GM12878 (cell line): Measurements from ENCODE around the gene MORC4. TPM values are rescaled to one million over a fixed set of nuclear protein-coding genes. Genes with fewer than 3 reads are reported as not detected.

Experiments
- ATAC-seq: fragments of 200-7000 bp; cut with Tn5 transposase; 3 replicates; pipeline ENCODE4 v1.9.1; 2020; ENCODE audit warnings: mild to moderate bottlenecking, moderate library complexity
- BruUV-seq: library from RNA; stranded (reverse); fragments of 400-500 nt; replicated peaks from 2 replicates; lab custom pipeline; 2021; lab: Mats Ljungman, UMichigan
- CTCF ChIA-PET: fragments of 300-600 bp; sonication (Branson Sonifier 250); formaldehyde crosslinking; extraction: SDS; loops from one replicate; lab custom pipeline; 2021; ENCODE audit warnings: inconsistent platforms; lab: Yijun Ruan, JAX
- POLR2A ChIA-PET: fragments of 350-600 bp; formaldehyde crosslinking; extraction: SDS; loops from one replicate; lab custom pipeline; 2021; ENCODE audit warnings: inconsistent platforms; lab: Charles Lee
- RAD21 ChIA-PET: fragments of 300-600 bp; sonication (Branson Sonifier 250); formaldehyde crosslinking; loops from one replicate; lab custom pipeline; 2023; ENCODE audit warnings: antibody characterized with exemption; ENCODE audit not compliant: unreplicated experiment; lab: Charles Lee
- SMC1A ChIA-PET: fragments of 300-600 bp; sonication (Branson Sonifier 250); formaldehyde crosslinking; loops from one replicate; lab custom pipeline; 2023; ENCODE audit not compliant: unreplicated experiment, uncharacterized antibody; lab: Charles Lee
- DNase-seq: peaks from one replicate; pipeline ENCODE4 v3.0.0-alpha.2; 2011; ENCODE audit warnings: low read depth, low spot score
- FAIRE-seq: peaks from 3 replicates; lab custom pipeline; 2011; peaks lifted over from hg19 to GRCh38; lab: Jason Lieb, UNC
- H2AFZ ChIP-seq: 2 replicates; pipeline ENCODE4 v1.6.0; 2011; ENCODE audit warnings: low read depth, low read length, control low read depth; ENCODE audit not compliant: control insufficient read depth
- H3K27ac ChIP-seq: 2 replicates; pipeline ENCODE4 v1.5.1; 2011; ENCODE audit warnings: control low read depth; ENCODE audit not compliant: control insufficient read depth, insufficient read depth
- H3K27me3 ChIP-seq, 2 experiments: replicated peaks in 1 of 2; 2 replicates each; pipeline versions ENCODE4 v1.6.0 to v1.6.1; 2011; ENCODE audit warnings: low read length in 1 of 2; ENCODE audit not compliant: control insufficient read depth in 2 of 2, insufficient read depth in 2 of 2
- H3K36me3 ChIP-seq, 2 experiments: 2 replicates each; pipeline ENCODE4 v1.5.1; 2011; ENCODE audit warnings: low read length in 1 of 2; ENCODE audit not compliant: control insufficient read depth in 2 of 2, insufficient read depth in 2 of 2
- H3K4me1 ChIP-seq: 2 replicates; pipeline ENCODE4 v1.6.1; 2011; ENCODE audit warnings: mild to moderate bottlenecking, low read length, moderate library complexity, mixed read lengths; ENCODE audit not compliant: control insufficient read depth, insufficient read depth
- H3K4me2 ChIP-seq: 2 replicates; pipeline ENCODE4 v1.6.0; 2011; ENCODE audit warnings: control low read depth; ENCODE audit not compliant: control insufficient read depth, insufficient read depth
- H3K4me3 ChIP-seq: fragments of 200-600 bp; sonication (generic); 2 replicates; pipeline ENCODE4 v1.5.1; 2016
- H3K79me2 ChIP-seq: 2 replicates; pipeline ENCODE4 v1.6.0; 2011; ENCODE audit warnings: low read length; ENCODE audit not compliant: control insufficient read depth, insufficient read depth
- H3K9ac ChIP-seq: 2 replicates; pipeline ENCODE4 v1.8.0; 2011; ENCODE audit warnings: low read length, control low read depth, mixed read lengths; ENCODE audit not compliant: control insufficient read depth, insufficient read depth
- H3K9me3 ChIP-seq: replicated peaks from 3 replicates; pipeline ENCODE4 v1.5.1; 2011; ENCODE audit warnings: mild to moderate bottlenecking, low read length; ENCODE audit not compliant: control insufficient read depth, insufficient read depth
- H4K20me1 ChIP-seq: 2 replicates; pipeline ENCODE4 v1.6.0; 2011; ENCODE audit not compliant: control insufficient read depth, insufficient read depth
- CREB1 ChIP-seq: IDR thresholded peaks from 2 replicates; pipeline ENCODE4 v1.6.1; 2012; ENCODE audit warnings: low read depth, mild to moderate bottlenecking, inconsistent platforms
- MTA2 ChIP-seq: fragments of 450-650 bp; IDR thresholded peaks from 2 replicates; pipeline ENCODE4 v1.6.1; 2016; ENCODE audit warnings: low read depth, mild to moderate bottlenecking, moderate library complexity
- PAX5 ChIP-seq: IDR thresholded peaks from 2 replicates; pipeline ENCODE4 v1.6.1; 2011; ENCODE audit warnings: low read depth, low read length, borderline replicate concordance
- RAD21 ChIP-seq: IDR thresholded peaks from 2 replicates; pipeline ENCODE4 v1.6.1; 2011; ENCODE audit warnings: mild to moderate bottlenecking, low read depth, low read length, moderate library complexity; ENCODE audit not compliant: insufficient read depth
- RUNX3 ChIP-seq: IDR thresholded peaks from 2 replicates; pipeline ENCODE4 v1.6.1; 2012; ENCODE audit warnings: low read length, inconsistent platforms
- SKIL ChIP-seq: fragments of 450-650 bp; IDR thresholded peaks from 2 replicates; pipeline ENCODE4 v1.6.1; 2017; ENCODE audit warnings: mild to moderate bottlenecking, low read depth, inconsistent platforms; ENCODE audit not compliant: poor library complexity, severe bottlenecking
- TARDBP ChIP-seq: IDR thresholded peaks from 2 replicates; pipeline ENCODE4 v1.6.1; 2016; ENCODE audit warnings: borderline replicate concordance
- YY1 ChIP-seq: IDR thresholded peaks from 2 replicates; pipeline ENCODE4 v1.6.1; 2011; ENCODE audit warnings: low read depth, mild to moderate bottlenecking, low read length
- WGBS: methylation state at CpG from one replicate; pipeline ENCODE4 v1.1.6; 2016; ENCODE audit warnings: low lambda C conversion rate; ENCODE audit not compliant: insufficient replicate concordance, insufficient coverage; ENCODE audit errors: missing lambda C conversion rate; 5-methylcytosine and 5-hydroxymethylcytosine counted together
- in situ Hi-C: fragments of 300-500 bp; cut with MboI; formaldehyde crosslinking; loops from 9 replicates; pipeline ENCODE4 v1.14.3; 2018; ENCODE audit warnings: mixed read lengths
- intact Hi-C: fragments of 100-400 bp; cut with micrococcal nuclease; formaldehyde crosslinking; loops from one replicate; pipeline ENCODE4 v1.14.2; 2022; ENCODE audit not compliant: unreplicated experiment
- polyA plus RNA-seq, 11 experiments: library from polyadenylated mRNA; depleted of rRNA in 4 of 11; unstranded in 6 of 11; stranded (reverse) in 5 of 11; fragments of >200 nt; fragmentation: Nextera tagmentation in 4 of 11; fragmentation: Illumina TruSeq in 1 of 11; extraction: Ambion mirVana in 4 of 11; extraction: Trizol in 1 of 11; gene quantifications; 1 replicate in 1 of 11; 2 replicates in 10 of 11; pipeline versions ENCODE4 v1.2.1 to v1.2.3, GENCODE V29; 2011 to 2016; ENCODE audit warnings: inconsistent platforms in 2 of 11, missing spikeins in 2 of 11, low read depth in 1 of 11
- total RNA-seq, 4 experiments: library from RNA; depleted of rRNA in 3 of 4; stranded (reverse); fragments of >200 nt in 3 of 4; fragmentation: Illumina TruSeq in 1 of 4; extraction: Trizol in 1 of 4; gene quantifications; 2 replicates each; pipeline versions ENCODE4 v1.2.1 to v1.2.3, GENCODE V29; 2013 to 2021

MORC4 gene
- total and polyA plus RNA-seq, 10 of the 15 experiments (the other 5 are each of a cell fraction or from before 2014, with no cell fraction given): 0.03 to 0.65 (median 0.26) TPM

DNA sequence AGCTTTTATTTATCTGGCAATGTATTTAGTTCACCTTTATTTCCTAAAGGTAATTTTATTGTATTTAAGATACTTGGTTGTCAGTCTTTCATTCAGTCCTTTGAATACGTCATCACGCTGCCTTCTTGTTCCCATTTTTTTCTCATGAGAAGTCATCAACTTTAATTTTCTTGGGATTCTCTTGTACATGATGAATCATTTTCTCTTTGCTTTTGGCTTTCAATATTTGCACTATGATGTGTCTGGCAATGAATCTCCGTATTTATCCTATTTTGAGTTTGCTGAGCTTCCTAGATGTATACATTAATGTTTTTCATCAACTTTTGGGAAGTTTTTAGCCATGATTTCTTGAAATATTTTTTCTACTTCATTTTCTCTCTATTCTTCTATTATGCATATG is 51.4 kb downstream of the MORC4 start (continued):
- no peak for TF ChIP-seq SKIL

DNA sequence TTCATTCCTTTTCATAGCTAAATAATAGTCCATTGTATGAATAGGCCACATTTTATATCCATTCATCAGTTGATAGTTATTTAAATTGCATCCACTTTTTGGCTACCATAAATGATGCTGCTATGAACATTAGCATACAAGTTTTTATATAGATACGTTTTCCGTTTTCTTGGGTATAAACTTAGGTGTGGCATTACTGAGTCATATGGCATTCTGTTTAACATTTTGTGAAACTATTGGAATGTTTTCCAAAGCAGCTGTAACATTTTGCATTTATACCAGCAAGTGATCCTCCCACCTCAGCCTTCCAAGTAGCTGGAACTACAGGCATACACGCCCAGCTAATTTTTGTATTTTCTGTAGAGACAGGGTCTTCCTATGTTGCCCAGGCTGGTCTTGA is 53.5 kb downstream of the MORC4 start:
- TF ChIP-seq PAX5 (no peak), RUNX3 (no peak), TARDBP (no peak), RAD21 (no peak), YY1 (no peak), CREB1 (no peak), MTA2 (no peak)
- Histone ChIP-seq H3K27me3 (no peaks in the 10 kb centered on the region; a peak in 1 of 4 replicates), H3K4me1 (no peaks in the 10 kb centered on the region), H3K9ac (no peak overlapping the region), H3K27ac (no peak overlapping the region), H4K20me1 (no peaks in the 10 kb centered on the region), H3K36me3 (no peaks in the 10 kb centered on the region), H3K4me3 (no peak overlapping the region), H3K79me2 (no peaks in the 10 kb centered on the region), H2AFZ (no peak overlapping the region), H3K9me3 (no peaks in the 10 kb centered on the region), H3K4me2 (no peak overlapping the region)
- in situ Hi-C loops: no loop called here
- ATAC-seq: no peak
- no peak for FAIRE-seq
- DNase-seq: no peak
- intact Hi-C loops: no loop called here
- CTCF ChIA-PET: no interaction called here
- 60% methylated on average over 3 of the region's 3 CpGs for WGBS
- BruUV-seq: no TSS peak
- POLR2A ChIA-PET: interaction anchor here (0.6 kb wide), 1 partner anchor 12 kb away, joined by 3 read pairs; no protein-coding TSS in a partner anchor
- RAD21 ChIA-PET: no interaction called here
- SMC1A ChIA-PET: no interaction called here
